CD4-positive, CD25-positive, alpha-beta regulatory T cell (primary cell): ENCODE measurements around the gene HPN. TPM values are rescaled to one million over a fixed set of nuclear protein-coding genes. Genes with fewer than 3 reads are reported as not detected.

ENCODE experiments used
- ATAC-seq, 2 donors: fragments of 150-1000 bp; cut with Tn5 transposase; one replicate each; pipeline ENCODE4 v1.10.0; 2021; ENCODE audit warnings: low read depth in 2 of 2, moderate number of reproducible peaks in 2 of 2, moderate library complexity in 1 of 2
- DNase-seq, 3 donors: peaks; one replicate each; pipeline versions ENCODE4 v3.0.0 to v3.0.0-alpha.2; 2012 to 2022; ENCODE audit warnings: mixed read lengths in 1 of 3
- H3K27ac ChIP-seq: one replicate; pipeline ENCODE4 v1.7.0; 2013; ENCODE audit warnings: mild to moderate bottlenecking, low read length; ENCODE audit not compliant: insufficient read depth, poor library complexity, severe bottlenecking
- H3K27me3 ChIP-seq: one replicate; pipeline ENCODE4 v1.7.0; 2013; ENCODE audit warnings: low read length; ENCODE audit not compliant: control insufficient read depth, insufficient read depth
- H3K36me3 ChIP-seq: one replicate; pipeline ENCODE4 v1.7.0; 2013; ENCODE audit warnings: mild to moderate bottlenecking, low read length, moderate library complexity; ENCODE audit not compliant: control insufficient read depth, insufficient read depth
- H3K4me1 ChIP-seq: 2 replicates; pipeline ENCODE4 v1.7.0; 2013; ENCODE audit warnings: mild to moderate bottlenecking, low read length; ENCODE audit not compliant: insufficient read depth, control insufficient read depth, poor library complexity, severe bottlenecking
- H3K4me3 ChIP-seq: one replicate; pipeline ENCODE4 v1.7.0; 2013; ENCODE audit warnings: low read depth, mild to moderate bottlenecking, low read length, moderate library complexity
- H3K9me3 ChIP-seq, 2 experiments: 1 replicate in 1 of 2; 2 replicates in 1 of 2; pipeline ENCODE4 v1.7.0; 2013; ENCODE audit warnings: low read length in 2 of 2, mild to moderate bottlenecking in 1 of 2, moderate library complexity in 1 of 2; ENCODE audit not compliant: control insufficient read depth in 2 of 2
- H3K27ac Mint-ChIP-seq, 3 donors: one replicate each; pipeline ENCODE4 v1.8.0; 2020 to 2022; ENCODE audit warnings: mild to moderate bottlenecking in 3 of 3, mixed read lengths in 3 of 3, moderate library complexity in 2 of 3
- H3K27me3 Mint-ChIP-seq: one replicate; pipeline ENCODE4 v1.8.0; 2022; ENCODE audit warnings: mild to moderate bottlenecking, mixed read lengths
- H3K36me3 Mint-ChIP-seq: one replicate; pipeline ENCODE4 v1.8.0; 2020; ENCODE audit warnings: mixed read lengths
- H3K4me1 Mint-ChIP-seq, 4 donors: one replicate each; pipeline ENCODE4 v1.8.0; 2020 to 2022; ENCODE audit warnings: mixed read lengths in 4 of 4, mild to moderate bottlenecking in 1 of 4
- H3K4me3 Mint-ChIP-seq, 4 donors: one replicate each; pipeline ENCODE4 v1.8.0; 2020 to 2022; ENCODE audit warnings: mild to moderate bottlenecking in 4 of 4, mixed read lengths in 4 of 4, moderate library complexity in 3 of 4
- H3K9me3 Mint-ChIP-seq, 7 donors: one replicate each; pipeline ENCODE4 v1.8.0; 2020 to 2022; ENCODE audit warnings: mixed read lengths in 7 of 7, mild to moderate bottlenecking in 3 of 7, moderate library complexity in 2 of 7
- polyA plus RNA-seq, 4 donors: library from polyadenylated mRNA; unstranded; fragments of 300-500 nt; fragmentation: Illumina TruSeq; gene quantifications; one replicate each; pipeline ENCODE4 v1.2.3, GENCODE V29; 2021
- total RNA-seq: library from RNA; stranded (reverse); gene quantifications from one replicate; pipeline ENCODE4 v1.2.3, GENCODE V29; 2022

Gene HPN
- total and polyA plus RNA-seq, 5 donors from 2014 or later: 0.54 to 0.70 TPM; not detected in 3

- Histone ChIP-seq H3K4me3 (no peak overlapping the region), H3K9me3 (no peaks in the 10 kb centered on the region), H3K4me1 (peaks cover 24% of the 10 kb centered on the region), H3K27ac (no peak overlapping the region), H3K27me3 (no peaks in the 10 kb centered on the region), H3K36me3 (no peaks in the 10 kb centered on the region)
- no peak for ATAC-seq
- Mint-ChIP-seq H3K4me1 (peaks cover 0 to 55% (median 24%) of the 10 kb centered on the region in 4 donors), H3K27ac (peak overlapping the region in 1 of 3 donors; percentile 25), H3K4me3 (peak overlapping the region in 1 of 4 donors; percentile 63), H3K9me3 (peaks cover 0 to 1% (median 0%) of the 10 kb centered on the region in 7 donors), H3K27me3 (peaks cover 28% of the 10 kb centered on the region), H3K36me3 (no peaks in the 10 kb centered on the region)
- DNase-seq: no peak
Observed at GRCh38 chr19:35042954-35043604, 1.6 kb downstream of the HPN start.

GRCh38 chr19:35043906-35044305 lies 2.4 kb downstream of the HPN start:
- peaks cover 0 to 3% (median 0%) of the 10 kb centered on the region in 7 donors for H3K9me3 Mint-ChIP-seq
- H3K27me3 ChIP-seq: no peaks in the 10 kb centered on the region
- DNase-seq (no peak), ATAC-seq (no peak)
- no peak overlapping the region for H3K27ac Mint-ChIP-seq
- H3K36me3 ChIP-seq: no peaks in the 10 kb centered on the region
- peaks cover 24% of the 10 kb centered on the region for H3K4me1 ChIP-seq
- H3K4me3 Mint-ChIP-seq: peak overlapping the region in 1 of 4 donors; percentile 68
- H3K27me3 Mint-ChIP-seq: peaks cover 28% of the 10 kb centered on the region
- no peak overlapping the region for H3K27ac ChIP-seq
- peaks cover 0 to 48% (median 23%) of the 10 kb centered on the region in 4 donors for H3K4me1 Mint-ChIP-seq
- no peaks in the 10 kb centered on the region for H3K9me3 ChIP-seq
- no peak overlapping the region for H3K4me3 ChIP-seq
- H3K36me3 Mint-ChIP-seq: no peaks in the 10 kb centered on the region

GRCh38 chr19:35044317-35045117 lies 3.0 kb downstream of the HPN start:
- Mint-ChIP-seq H3K36me3 (no peaks in the 10 kb centered on the region), H3K4me1 (peaks cover 0 to 42% (median 22%) of the 10 kb centered on the region in 4 donors), H3K9me3 (peaks cover 0 to 3% (median 0%) of the 10 kb centered on the region in 7 donors), H3K27me3 (peaks cover 28% of the 10 kb centered on the region), H3K27ac (peak overlapping the region in 2 of 3 donors; percentile 26 to 67), H3K4me3 (peak overlapping the region in 2 of 4 donors; percentile 53 to 68)
- peaks cover 24% of the 10 kb centered on the region for H3K4me1 ChIP-seq
- DNase-seq (peak; percentile 45 to 52 (median 51)), ATAC-seq (no peak)
- H3K36me3 ChIP-seq: no peaks in the 10 kb centered on the region
- H3K27ac ChIP-seq: no peak overlapping the region
- no peak overlapping the region for H3K4me3 ChIP-seq
- no peaks in the 10 kb centered on the region for H3K9me3 ChIP-seq
- H3K27me3 ChIP-seq: no peaks in the 10 kb centered on the region

- Histone ChIP-seq H3K9me3 (no peaks in the 10 kb centered on the region), H3K36me3 (no peaks in the 10 kb centered on the region), H3K27ac (no peak overlapping the region), H3K4me3 (no peak overlapping the region), H3K4me1 (peaks cover 13% of the 10 kb centered on the region), H3K27me3 (no peaks in the 10 kb centered on the region)
- H3K36me3 Mint-ChIP-seq: no peaks in the 10 kb centered on the region
- peaks cover 22% of the 10 kb centered on the region for H3K27me3 Mint-ChIP-seq
- ATAC-seq: peak; percentile 83
- DNase-seq: peak in 2 of 3 donors; percentile 47 to 66
- peaks cover 0 to 34% (median 16%) of the 10 kb centered on the region in 4 donors for H3K4me1 Mint-ChIP-seq
- H3K27ac Mint-ChIP-seq: peak overlapping the region in 2 of 3 donors; percentile 11 to 14
- H3K9me3 Mint-ChIP-seq: peaks cover 0 to 3% (median 0%) of the 10 kb centered on the region in 7 donors
- no peak overlapping the region for H3K4me3 Mint-ChIP-seq
Observed at GRCh38 chr19:35045667-35046300, 4.3 kb downstream of the HPN start.

- Histone ChIP-seq H3K9me3 (no peaks in the 10 kb centered on the region), H3K36me3 (no peaks in the 10 kb centered on the region), H3K27ac (no peak overlapping the region), H3K4me3 (no peak overlapping the region), H3K27me3 (no peaks in the 10 kb centered on the region), H3K4me1 (peaks cover 7% of the 10 kb centered on the region)
- ATAC-seq (no peak), DNase-seq (no peak)
- H3K36me3 Mint-ChIP-seq: no peaks in the 10 kb centered on the region
- H3K4me1 Mint-ChIP-seq: peaks cover 0 to 30% (median 16%) of the 10 kb centered on the region in 4 donors
- peaks cover 19% of the 10 kb centered on the region for H3K27me3 Mint-ChIP-seq
- peaks cover 0 to 3% (median 0%) of the 10 kb centered on the region in 7 donors for H3K9me3 Mint-ChIP-seq
- H3K4me3 Mint-ChIP-seq: no peak overlapping the region
- H3K27ac Mint-ChIP-seq: no peak overlapping the region
Observed at GRCh38 chr19:35046461-35046860, 4.9 kb downstream of the HPN start.

GRCh38 chr19:35048911-35049411 lies 7.4 kb downstream of the HPN start:
- Histone ChIP-seq H3K4me3 (no peak overlapping the region), H3K36me3 (no peaks in the 10 kb centered on the region), H3K9me3 (no peaks in the 10 kb centered on the region), H3K27ac (no peak overlapping the region), H3K27me3 (no peaks in the 10 kb centered on the region), H3K4me1 (peaks cover 4% of the 10 kb centered on the region)
- Mint-ChIP-seq H3K4me3 (no peak overlapping the region), H3K4me1 (peaks cover 0 to 20% (median 13%) of the 10 kb centered on the region in 4 donors), H3K27me3 (peaks cover 7% of the 10 kb centered on the region), H3K9me3 (peaks cover 0 to 2% (median 0%) of the 10 kb centered on the region in 7 donors), H3K27ac (no peak overlapping the region), H3K36me3 (no peaks in the 10 kb centered on the region)
- DNase-seq (no peak), ATAC-seq (no peak)

- H3K4me1 Mint-ChIP-seq: peaks cover 0 to 15% (median 10%) of the 10 kb centered on the region in 4 donors
- Histone ChIP-seq H3K27ac (no peak overlapping the region), H3K4me1 (peaks cover 4% of the 10 kb centered on the region), H3K9me3 (no peaks in the 10 kb centered on the region), H3K36me3 (no peaks in the 10 kb centered on the region), H3K27me3 (no peaks in the 10 kb centered on the region), H3K4me3 (no peak overlapping the region)
- ATAC-seq: no peak
- H3K27me3 Mint-ChIP-seq: peaks cover 2% of the 10 kb centered on the region
- peaks cover 0 to 2% (median 0%) of the 10 kb centered on the region in 7 donors for H3K9me3 Mint-ChIP-seq
- no peaks in the 10 kb centered on the region for H3K36me3 Mint-ChIP-seq
- no peak overlapping the region for H3K4me3 Mint-ChIP-seq
- H3K27ac Mint-ChIP-seq: no peak overlapping the region
- DNase-seq: no peak
Observed at GRCh38 chr19:35049456-35049855, 7.9 kb downstream of the HPN start.
